Thyroid gland (tissue), 4 donors: ENCODE results near the gene ANP32A.

ENCODE experiments used
- CTCF ChIP-seq, 6 experiments: fragments of 200-600 bp in 3 of 6; fragments of 450-650 bp in 3 of 6; sonication (generic) in 3 of 6; IDR thresholded peaks; one replicate each; pipeline ENCODE4 v1.5.1; 2016 to 2019; ENCODE audit warnings: antibody characterized with exemption in 6 of 6, mild to moderate bottlenecking in 2 of 6, inconsistent platforms in 1 of 6, moderate library complexity in 1 of 6
- POLR2A ChIP-seq, 2 donors: fragments of 450-650 bp; IDR thresholded peaks; one replicate each; pipeline ENCODE4 v1.6.1; 2017; ENCODE audit warnings: antibody characterized with exemption in 2 of 2, mild to moderate bottlenecking in 2 of 2, moderate library complexity in 1 of 2

DNA sequence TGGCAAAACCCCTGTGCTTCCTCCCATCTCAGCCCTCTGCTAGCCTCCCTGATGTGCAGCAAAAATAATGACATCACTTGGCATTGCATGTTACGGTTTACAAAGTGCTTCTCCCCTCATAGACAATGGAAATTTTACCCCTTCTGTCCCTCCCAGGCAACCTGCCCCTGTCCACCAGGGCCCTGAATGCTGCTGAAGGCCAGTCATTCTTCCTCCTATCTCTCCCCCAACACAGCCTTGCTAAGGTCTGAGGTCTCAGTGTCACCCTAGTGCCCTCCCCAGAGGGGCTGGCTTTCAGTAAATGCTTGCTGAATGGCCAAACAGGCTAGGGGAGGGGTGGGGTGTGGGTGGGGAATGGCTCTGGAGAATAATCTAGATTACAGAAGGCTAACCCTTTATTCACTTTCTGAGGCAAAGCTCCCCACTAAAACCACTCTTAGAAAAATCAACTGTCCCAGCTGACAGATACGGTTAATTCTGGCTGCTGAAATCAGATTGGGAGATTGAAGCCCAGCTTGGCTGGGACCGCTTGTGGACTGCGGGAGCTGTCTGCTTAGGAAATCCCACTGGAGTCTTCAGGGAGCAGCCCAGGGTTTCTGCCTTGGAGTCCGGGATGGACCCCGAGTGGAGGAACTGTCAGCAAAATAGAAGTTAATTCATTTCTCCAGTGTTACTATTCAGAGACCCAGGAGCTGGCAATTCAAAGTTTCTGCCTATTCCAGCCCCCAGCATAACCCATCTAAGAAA is 22.9 kb downstream of the ANP32A start:
- TF ChIP-seq CTCF (IDR thresholded peaks at IDR 0.05): no peak
- TF ChIP-seq POLR2A (IDR thresholded peaks at IDR 0.05): no peak
